H1 (cell line): Measurements from ENCODE around the gene CXCL10. TPM values are rescaled to one million over a fixed set of nuclear protein-coding genes. Genes with fewer than 3 reads are reported as not detected.

Experiments
- CTCF ChIA-PET: fragments of 300-600 bp; sonication (Branson Sonifier 250); formaldehyde crosslinking; loops from one replicate; lab custom pipeline; 2021; ENCODE audit not compliant: partially characterized antibody; lab: Charles Lee
- POLR2A ChIA-PET: fragments of 300-600 bp; sonication (Branson Sonifier 250); formaldehyde crosslinking; loops from one replicate; lab custom pipeline; 2021; ENCODE audit warnings: inconsistent platforms; ENCODE audit not compliant: partially characterized antibody; lab: Charles Lee
- DNase-seq, 2 experiments: peaks; one replicate each; pipeline versions ENCODE4 v3.0.0 to v3.0.0-alpha.2; 2010 to 2022; ENCODE audit warnings: low spot score in 2 of 2, low read depth in 1 of 2, mixed read lengths in 1 of 2
- FAIRE-seq: peaks from 2 replicates; lab custom pipeline; 2011; peaks lifted over from hg19 to GRCh38; lab: Jason Lieb, UNC
- H2AFZ ChIP-seq: 2 replicates; pipeline ENCODE4 v1.8.1; 2012; ENCODE audit warnings: low read length, inconsistent platforms
- H2AK5ac ChIP-seq: 2 replicates; pipeline ENCODE4 v1.6.1; 2013; ENCODE audit warnings: low read depth, low read length
- H2BK120ac ChIP-seq: replicated peaks from 2 replicates; pipeline ENCODE3; 2013; ENCODE audit warnings: low read depth, low read length, inconsistent platforms
- H2BK12ac ChIP-seq: 2 replicates; pipeline ENCODE4 v1.6.1; 2013; ENCODE audit warnings: low read depth, low read length
- H2BK15ac ChIP-seq: 2 replicates; pipeline ENCODE4 v1.6.1; 2013; ENCODE audit warnings: low read length
- H2BK20ac ChIP-seq: 2 replicates; pipeline ENCODE4 v1.6.1; 2013; ENCODE audit warnings: low read length
- H2BK5ac ChIP-seq: 2 replicates; pipeline ENCODE4 v1.6.1; 2013; ENCODE audit warnings: low read depth, low read length
- H3K14ac ChIP-seq: 2 replicates; pipeline ENCODE4 v1.6.1; 2013; ENCODE audit warnings: inconsistent platforms; ENCODE audit not compliant: insufficient read length
- H3K18ac ChIP-seq: 2 replicates; pipeline ENCODE4 v1.6.1; 2013; ENCODE audit warnings: low read length; ENCODE audit errors: extremely low read depth
- H3K23ac ChIP-seq: 2 replicates; pipeline ENCODE4 v1.6.1; 2013; ENCODE audit warnings: inconsistent platforms; ENCODE audit not compliant: insufficient read length
- H3K23me2 ChIP-seq: 2 replicates; pipeline ENCODE4 v1.6.1; 2013; ENCODE audit warnings: low read depth, low read length
- H3K27ac ChIP-seq: 2 replicates; pipeline ENCODE4 v1.6.1; 2011; ENCODE audit warnings: low read depth, low read length, inconsistent platforms
- H3K27me3 ChIP-seq, 4 experiments: replicated peaks in 1 of 4; 1 replicate in 1 of 4; 2 replicates in 3 of 4; pipeline versions ENCODE4 v1.6.1 to v1.8.1; 2011 to 2013; ENCODE audit warnings: low read length in 3 of 4, mild to moderate bottlenecking in 3 of 4, inconsistent platforms in 2 of 4, mixed read lengths in 2 of 4, moderate library complexity in 1 of 4; ENCODE audit not compliant: control insufficient read depth in 3 of 4, insufficient read depth in 3 of 4; ENCODE audit errors: extremely low read depth in 1 of 4
- H3K36me3 ChIP-seq, 4 experiments: 2 replicates each; pipeline versions ENCODE4 v1.6.1 to v1.8.1; 2011 to 2013; ENCODE audit warnings: mild to moderate bottlenecking in 4 of 4, low read length in 3 of 4, moderate library complexity in 2 of 4, control low read depth in 1 of 4, inconsistent platforms in 1 of 4; ENCODE audit not compliant: insufficient read depth in 4 of 4, control insufficient read depth in 2 of 4
- H3K4ac ChIP-seq: replicated peaks from 2 replicates; pipeline ENCODE3; 2013; ENCODE audit warnings: low read length, low read depth, mixed read lengths, inconsistent platforms; ENCODE audit not compliant: insufficient read length
- H3K4me1 ChIP-seq, 4 experiments: replicated peaks in 1 of 4; 1 replicate in 1 of 4; 2 replicates in 3 of 4; pipeline versions ENCODE4 v1.6.1 to v1.8.1; 2011 to 2013; ENCODE audit warnings: low read length in 3 of 4, inconsistent platforms in 2 of 4, mixed read lengths in 1 of 4; ENCODE audit not compliant: insufficient read depth in 4 of 4, control insufficient read depth in 3 of 4
- H3K4me2 ChIP-seq, 2 experiments: 2 replicates each; pipeline versions ENCODE4 v1.6.1 to v1.8.1; 2011 to 2013; ENCODE audit warnings: low read depth in 2 of 2, low read length in 2 of 2, control low read depth in 1 of 2, inconsistent platforms in 1 of 2, mild to moderate bottlenecking in 1 of 2; ENCODE audit not compliant: insufficient read depth in 1 of 2
- H3K4me3 ChIP-seq, 4 experiments: fragments of 200-600, 300-600 bp in 1 of 4; sonication (generic), shearing (Covaris generic), sonication (Bioruptor Twin) in 1 of 4; 2 replicates each; pipeline versions ENCODE4 v1.5.1 to v1.8.1; 2011 to 2016; ENCODE audit warnings: low read length in 4 of 4, low read depth in 3 of 4, control low read depth in 2 of 4, inconsistent platforms in 2 of 4, mild to moderate bottlenecking in 2 of 4, mixed read lengths in 1 of 4, moderate library complexity in 1 of 4; ENCODE audit not compliant: insufficient read depth in 2 of 4; ENCODE audit errors: extremely low read depth in 1 of 4
- H3K56ac ChIP-seq: replicated peaks from 2 replicates; pipeline ENCODE3; 2013; ENCODE audit warnings: low read depth, mild to moderate bottlenecking, mixed read lengths, low read length, inconsistent platforms; ENCODE audit not compliant: insufficient read length
- H3K79me1 ChIP-seq: 2 replicates; pipeline ENCODE4 v1.6.1; 2013; ENCODE audit warnings: low read depth, low read length, control low read depth
- H3K79me2 ChIP-seq, 2 experiments: 2 replicates each; pipeline versions ENCODE4 v1.6.1 to v1.8.1; 2012 to 2013; ENCODE audit warnings: low read length in 2 of 2, mild to moderate bottlenecking in 2 of 2, inconsistent platforms in 1 of 2; ENCODE audit not compliant: insufficient read depth in 2 of 2, control insufficient read depth in 1 of 2
- H3K9ac ChIP-seq, 4 experiments: replicated peaks in 1 of 4; 1 replicate in 1 of 4; 2 replicates in 3 of 4; pipeline versions ENCODE4 v1.6.1 to v1.8.1; 2011 to 2013; ENCODE audit warnings: low read depth in 3 of 4, low read length in 3 of 4, control low read depth in 2 of 4, mild to moderate bottlenecking in 2 of 4, moderate library complexity in 2 of 4, inconsistent platforms in 1 of 4; ENCODE audit errors: extremely low read depth in 1 of 4
- H3K9me3 ChIP-seq, 2 experiments: 2 replicates each; pipeline versions ENCODE4 v1.6.1 to v1.8.1; 2012 to 2013; ENCODE audit warnings: mild to moderate bottlenecking in 2 of 2, moderate library complexity in 2 of 2, control low read depth in 1 of 2, inconsistent platforms in 1 of 2, low read depth in 1 of 2, low read length in 1 of 2, mixed read lengths in 1 of 2; ENCODE audit not compliant: insufficient read depth in 2 of 2
- H4K20me1 ChIP-seq, 2 experiments: replicated peaks in 1 of 2; 2 replicates each; pipeline versions ENCODE3 to v1.8.1; 2011 to 2013; ENCODE audit warnings: inconsistent platforms in 2 of 2, low read length in 2 of 2, mild to moderate bottlenecking in 1 of 2; ENCODE audit not compliant: insufficient read depth in 2 of 2, control insufficient read depth in 1 of 2
- H4K5ac ChIP-seq: 2 replicates; pipeline ENCODE4 v1.6.1; 2013; ENCODE audit warnings: low read length, low read depth, mixed read lengths, inconsistent platforms; ENCODE audit not compliant: insufficient read length
- H4K8ac ChIP-seq: 2 replicates; pipeline ENCODE4 v1.8.0; 2013; ENCODE audit warnings: mild to moderate bottlenecking, moderate library complexity, low read length, inconsistent platforms; ENCODE audit not compliant: insufficient read depth; ENCODE audit errors: extremely low read depth
- H4K91ac ChIP-seq: replicated peaks from 2 replicates; pipeline ENCODE3; 2013; ENCODE audit warnings: low read length, mixed read lengths, inconsistent platforms; ENCODE audit not compliant: insufficient read length
- POU5F1 ChIP-seq: IDR thresholded peaks from 2 replicates; pipeline ENCODE4 v1.6.1; 2011; ENCODE audit warnings: low read depth, mild to moderate bottlenecking, low read length, moderate library complexity
- RFX5 ChIP-seq: IDR thresholded peaks from 2 replicates; pipeline ENCODE4 v1.6.1; 2011; ENCODE audit warnings: low read depth, low read length, improper control_type of control experiment, borderline replicate concordance
- SP1 ChIP-seq: IDR thresholded peaks from 2 replicates; pipeline ENCODE4 v1.6.1; 2011; ENCODE audit warnings: low read depth, low read length
- WGBS, 2 experiments: shearing (Covaris generic) in 1 of 2; methylation state at CpG; one replicate each; pipeline versions ENCODE4 v1.1.6 to v1.1.7; 2013 to 2015; ENCODE audit warnings: low lambda C conversion rate in 2 of 2, mixed read lengths in 2 of 2, inconsistent platforms in 1 of 2, low coverage in 1 of 2, missing lambda C conversion rate in 1 of 2; ENCODE audit not compliant: insufficient replicate concordance in 2 of 2, insufficient coverage in 1 of 2, insufficient read length in 1 of 2; ENCODE audit errors: extremely low coverage in 1 of 2, missing lambda C conversion rate in 1 of 2; 5-methylcytosine and 5-hydroxymethylcytosine counted together
- polyA plus RNA-seq, 7 experiments: library from polyadenylated mRNA; depleted of rRNA in 3 of 7; stranded (reverse) in 5 of 7; unstranded in 2 of 7; fragments of >200 nt in 5 of 7; fragments of 200-250 nt in 2 of 7; gene quantifications; 1 replicate in 5 of 7; 2 replicates in 1 of 7; 4 replicates in 1 of 7; pipeline versions ENCODE4 v1.2.1 to v1.2.3, GENCODE V29; 2011 to 2013; ENCODE audit warnings: missing spikeins in 2 of 7, mixed read lengths in 2 of 7
- total RNA-seq: library from RNA; stranded (reverse); fragmentation: NEBNext Ultra II Directional; extraction: Animal tissue kit (Norgen Biotek cat#: 25700); gene quantifications from 2 replicates; pipeline ENCODE4 v1.2.1, GENCODE V29; 2021

The CXCL10 gene
- total and polyA plus RNA-seq, 2 of the 8 experiments (the other 6 are each of a cell fraction or from before 2014, with no cell fraction given): not detected

DNA sequence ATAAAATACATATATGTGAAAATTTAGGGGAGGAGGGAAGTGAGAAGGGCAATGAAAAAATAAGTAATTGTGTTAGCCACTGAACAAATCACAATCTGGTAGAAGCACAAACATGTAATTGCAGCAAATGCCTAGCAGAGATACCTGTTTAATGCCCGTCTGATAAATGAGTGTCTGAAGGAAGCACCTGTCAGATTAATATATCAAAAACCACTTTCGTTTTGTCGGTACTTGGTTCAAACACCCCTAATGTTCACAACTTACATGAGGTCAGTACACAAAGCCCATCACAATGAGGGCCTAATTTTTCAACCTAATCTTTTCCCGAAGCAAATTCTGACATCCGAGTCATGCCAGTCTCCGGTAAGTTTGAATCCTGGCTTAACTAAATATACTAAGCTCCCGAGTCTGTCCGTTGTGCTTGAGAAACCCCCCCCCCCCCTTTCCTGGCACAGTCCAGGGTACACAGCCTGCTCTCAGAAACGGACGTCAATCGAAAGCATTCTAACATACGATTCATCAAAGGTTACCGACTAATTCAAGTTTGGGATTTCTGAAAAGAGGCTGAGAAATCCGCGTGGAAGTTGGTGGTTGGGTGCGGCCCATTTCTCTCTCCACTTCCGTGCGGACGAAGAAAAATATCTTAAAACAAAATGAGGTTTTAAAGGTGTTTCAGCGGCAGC lies 33.3 kb downstream of the CXCL10 start:
- Histone ChIP-seq H3K79me1 (peaks cover 14% of the 10 kb centered on the region), H4K91ac (no peak overlapping the region), H3K4me3 (peak overlapping the region; percentile 79 to 97 (median 95)), H4K5ac (no peak overlapping the region), H3K14ac (no peak overlapping the region), H2BK12ac (no peak overlapping the region), H3K36me3 (no peaks in the 10 kb centered on the region), H2BK120ac (no peak overlapping the region), H3K56ac (no peak overlapping the region), H3K4me1 (peaks cover 0 to 4% (median 0%) of the 10 kb centered on the region in 4 experiments; a peak in 5 of 7 replicates), H2BK5ac (peak overlapping the region; percentile 58; the same call in 1 of the 2 replicates), H3K27me3 (no peaks in the 10 kb centered on the region), H2BK15ac (no peak overlapping the region), H3K23ac (no peak overlapping the region), H4K20me1 (peaks cover 5 to 17% of the 10 kb centered on the region in 2 experiments), H3K79me2 (peaks cover 42 to 58% of the 10 kb centered on the region in 2 experiments), H3K23me2 (peaks cover 8% of the 10 kb centered on the region; the same call in 1 of the 2 replicates), H2BK20ac (no peak overlapping the region), H2AK5ac (no peak overlapping the region), H3K27ac (peak overlapping the region; percentile 52; the same call in 1 of the 2 replicates), H3K9ac (peak overlapping the region; percentile 73 to 85 (median 80)), H3K18ac (no peak overlapping the region), H2AFZ (no peak overlapping the region), H3K4ac (no peak overlapping the region), H3K4me2 (peak overlapping the region; percentile 79 to 87), H3K9me3 (no peaks in the 10 kb centered on the region), H4K8ac (peak overlapping the region; percentile 96; the same call in 1 of the 2 replicates)
- DNase-seq (no peak), FAIRE-seq (no peak)
- POLR2A ChIA-PET: interaction anchor here (0.6 to 1.7 kb wide), 5 partner anchors 84 to 172 kb away, joined by 3 to 5 read pairs (median 3); partner anchors contain the start of gene ART3
- 8% methylated on average over 20 of the region's 20 CpGs; no CpG with 5 or more reads in 1 of the 2 experiments for WGBS, 2 experiments
- CTCF ChIA-PET: interaction anchor here (0.8 kb wide), 1 partner anchor 97 kb away, joined by 3 read pairs; no protein-coding TSS in a partner anchor
- TF ChIP-seq RFX5 (no peak), SP1 (no peak), POU5F1 (no peak)
